Ectodermal cell (in vitro differentiated cells): ENCODE measurements around the gene L3MBTL4.

Source experiments
- H3K27ac ChIP-seq: 2 replicates; pipeline ENCODE4 v1.7.0; 2013; ENCODE audit warnings: mild to moderate bottlenecking, low read depth, low read length; ENCODE audit not compliant: insufficient read depth, poor library complexity, severe bottlenecking
- H3K27me3 ChIP-seq: 2 replicates; pipeline ENCODE4 v1.7.0; 2013; ENCODE audit warnings: mild to moderate bottlenecking, low read length; ENCODE audit not compliant: insufficient read depth, control insufficient read depth, poor library complexity, severe bottlenecking
- H3K36me3 ChIP-seq: one replicate; pipeline ENCODE4 v1.7.0; 2013; ENCODE audit warnings: low read length; ENCODE audit not compliant: control insufficient read depth, insufficient read depth
- H3K4me1 ChIP-seq: one replicate; pipeline ENCODE4 v1.7.0; 2013; ENCODE audit warnings: low read length; ENCODE audit not compliant: control insufficient read depth, insufficient read depth
- H3K4me3 ChIP-seq: 2 replicates; pipeline ENCODE4 v1.7.0; 2013; ENCODE audit warnings: low read depth, low read length, control low read depth; ENCODE audit not compliant: insufficient read depth
- H3K9me3 ChIP-seq: 2 replicates; pipeline ENCODE4 v1.7.0; 2013; ENCODE audit warnings: mild to moderate bottlenecking, low read length, moderate library complexity; ENCODE audit not compliant: control insufficient read depth
- WGBS, 2 experiments: methylation state at CpG; one replicate each; pipeline ENCODE4 v1.1.7; 2013; ENCODE audit warnings: missing lambda C conversion rate in 2 of 2; 5-methylcytosine and 5-hydroxymethylcytosine counted together

Gene L3MBTL4

GRCh38 chr18:6044773-6045172 is 369.9 kb downstream of the L3MBTL4 start:
- H3K27me3 ChIP-seq, result no peaks in the 10 kb centered on the region
- no peak overlapping the region for H3K4me3 ChIP-seq
- H3K36me3 ChIP-seq, result no peaks in the 10 kb centered on the region
- no peaks in the 10 kb centered on the region for H3K4me1 ChIP-seq
- no peaks in the 10 kb centered on the region for H3K9me3 ChIP-seq
- H3K27ac ChIP-seq, result no peak overlapping the region

- Histone ChIP-seq H3K9me3 (no peaks in the 10 kb centered on the region), H3K36me3 (no peaks in the 10 kb centered on the region), H3K4me3 (no peak overlapping the region), H3K27me3 (no peaks in the 10 kb centered on the region), H3K4me1 (no peaks in the 10 kb centered on the region), H3K27ac (no peak overlapping the region)
- 85 to 93% methylated on average over 1 of the region's 1 CpG for WGBS, 2 experiments
Observed at GRCh38 chr18:6044319-6044718, 370.4 kb downstream of the L3MBTL4 start.

- H3K27ac ChIP-seq, result no peak overlapping the region
- H3K4me1 ChIP-seq, result no peaks in the 10 kb centered on the region
- 86 to 90% methylated on average over 2 of the region's 2 CpGs for WGBS, 2 experiments
- H3K9me3 ChIP-seq, result no peaks in the 10 kb centered on the region
- H3K27me3 ChIP-seq, result no peaks in the 10 kb centered on the region
- no peak overlapping the region for H3K4me3 ChIP-seq
- no peaks in the 10 kb centered on the region for H3K36me3 ChIP-seq
Observed at GRCh38 chr18:6039055-6039454, 375.7 kb downstream of the L3MBTL4 start.

GRCh38 chr18:6031442-6031841 is 383.3 kb downstream of the L3MBTL4 start:
- Histone ChIP-seq H3K27ac (no peak overlapping the region), H3K9me3 (no peaks in the 10 kb centered on the region), H3K27me3 (no peaks in the 10 kb centered on the region), H3K4me1 (no peaks in the 10 kb centered on the region), H3K4me3 (no peak overlapping the region), H3K36me3 (no peaks in the 10 kb centered on the region)
- WGBS, 2 experiments, result 90 to 94% methylated on average over 2 of the region's 2 CpGs

GRCh38 chr18:6031002-6031401 is 383.7 kb downstream of the L3MBTL4 start:
- Histone ChIP-seq H3K36me3 (no peaks in the 10 kb centered on the region), H3K4me1 (no peaks in the 10 kb centered on the region), H3K27me3 (no peaks in the 10 kb centered on the region), H3K9me3 (no peaks in the 10 kb centered on the region), H3K4me3 (no peak overlapping the region), H3K27ac (no peak overlapping the region)
- WGBS, 2 experiments, result 90 to 91% methylated on average over 2 of the region's 2 CpGs

GRCh38 chr18:6024745-6025248 is 389.9 kb downstream of the L3MBTL4 start:
- no peak overlapping the region for H3K4me3 ChIP-seq
- H3K36me3 ChIP-seq, result no peaks in the 10 kb centered on the region
- no peaks in the 10 kb centered on the region for H3K9me3 ChIP-seq
- H3K4me1 ChIP-seq, result peaks cover 19% of the 10 kb centered on the region
- H3K27me3 ChIP-seq, result no peaks in the 10 kb centered on the region
- 80 to 85% methylated on average over 2 of the region's 2 CpGs for WGBS, 2 experiments
- H3K27ac ChIP-seq, result no peak overlapping the region

- H3K27me3 ChIP-seq, result no peaks in the 10 kb centered on the region
- H3K27ac ChIP-seq, result no peak overlapping the region
- H3K36me3 ChIP-seq, result no peaks in the 10 kb centered on the region
- H3K4me1 ChIP-seq, result peaks cover 19% of the 10 kb centered on the region
- WGBS, 2 experiments, result 91% methylated on average over 7 of the region's 7 CpGs
- H3K9me3 ChIP-seq, result no peaks in the 10 kb centered on the region
- no peak overlapping the region for H3K4me3 ChIP-seq
Observed at GRCh38 chr18:6023551-6023950, 391.2 kb downstream of the L3MBTL4 start.

GRCh38 chr18:6022845-6023244 is 391.9 kb downstream of the L3MBTL4 start:
- 8 to 9% methylated on average over 4 to 5 of the region's 5 CpGs for WGBS, 2 experiments
- Histone ChIP-seq H3K27me3 (no peaks in the 10 kb centered on the region), H3K27ac (no peak overlapping the region), H3K36me3 (no peaks in the 10 kb centered on the region), H3K4me1 (peaks cover 19% of the 10 kb centered on the region), H3K4me3 (no peak overlapping the region), H3K9me3 (no peaks in the 10 kb centered on the region)

- H3K36me3 ChIP-seq, result no peaks in the 10 kb centered on the region
- 81 to 86% methylated on average over 2 of the region's 2 CpGs for WGBS, 2 experiments
- H3K27me3 ChIP-seq, result no peaks in the 10 kb centered on the region
- no peaks in the 10 kb centered on the region for H3K9me3 ChIP-seq
- no peak overlapping the region for H3K27ac ChIP-seq
- H3K4me1 ChIP-seq, result peaks cover 19% of the 10 kb centered on the region
- H3K4me3 ChIP-seq, result no peak overlapping the region
Observed at GRCh38 chr18:6022074-6022444, 392.7 kb downstream of the L3MBTL4 start.

- H3K4me1 ChIP-seq, result peaks cover 19% of the 10 kb centered on the region
- 72 to 76% methylated on average over 12 of the region's 12 CpGs for WGBS, 2 experiments
- H3K9me3 ChIP-seq, result no peaks in the 10 kb centered on the region
- H3K4me3 ChIP-seq, result no peak overlapping the region
- no peaks in the 10 kb centered on the region for H3K27me3 ChIP-seq
- no peak overlapping the region for H3K27ac ChIP-seq
- H3K36me3 ChIP-seq, result no peaks in the 10 kb centered on the region
Observed at GRCh38 chr18:6021306-6022073, 393.2 kb downstream of the L3MBTL4 start.
